KOPT-K1 (cell line): ENCODE results near the gene ACSF2.

Experiments used
- H3K27ac ChIP-seq: fragments of 200-600 bp; sonication (generic); 2 replicates; pipeline ENCODE4 v1.5.1; 2016; ENCODE audit warnings: antibody characterized with exemption, mild to moderate bottlenecking, low read depth, low read length; ENCODE audit not compliant: poor library complexity, severe bottlenecking
- H3K36me3 ChIP-seq: fragments of 200-600 bp; sonication (generic); 2 replicates; pipeline ENCODE4 v1.5.1; 2017; ENCODE audit warnings: antibody characterized with exemption, mild to moderate bottlenecking, low read length, moderate library complexity; ENCODE audit not compliant: insufficient read depth
- H3K9me3 ChIP-seq: fragments of 200-600 bp; sonication (generic); 2 replicates; pipeline ENCODE4 v1.5.1; 2017; ENCODE audit warnings: antibody characterized with exemption, low read length, mild to moderate bottlenecking; ENCODE audit not compliant: insufficient read depth, poor library complexity, severe bottlenecking

Gene ACSF2

DNA sequence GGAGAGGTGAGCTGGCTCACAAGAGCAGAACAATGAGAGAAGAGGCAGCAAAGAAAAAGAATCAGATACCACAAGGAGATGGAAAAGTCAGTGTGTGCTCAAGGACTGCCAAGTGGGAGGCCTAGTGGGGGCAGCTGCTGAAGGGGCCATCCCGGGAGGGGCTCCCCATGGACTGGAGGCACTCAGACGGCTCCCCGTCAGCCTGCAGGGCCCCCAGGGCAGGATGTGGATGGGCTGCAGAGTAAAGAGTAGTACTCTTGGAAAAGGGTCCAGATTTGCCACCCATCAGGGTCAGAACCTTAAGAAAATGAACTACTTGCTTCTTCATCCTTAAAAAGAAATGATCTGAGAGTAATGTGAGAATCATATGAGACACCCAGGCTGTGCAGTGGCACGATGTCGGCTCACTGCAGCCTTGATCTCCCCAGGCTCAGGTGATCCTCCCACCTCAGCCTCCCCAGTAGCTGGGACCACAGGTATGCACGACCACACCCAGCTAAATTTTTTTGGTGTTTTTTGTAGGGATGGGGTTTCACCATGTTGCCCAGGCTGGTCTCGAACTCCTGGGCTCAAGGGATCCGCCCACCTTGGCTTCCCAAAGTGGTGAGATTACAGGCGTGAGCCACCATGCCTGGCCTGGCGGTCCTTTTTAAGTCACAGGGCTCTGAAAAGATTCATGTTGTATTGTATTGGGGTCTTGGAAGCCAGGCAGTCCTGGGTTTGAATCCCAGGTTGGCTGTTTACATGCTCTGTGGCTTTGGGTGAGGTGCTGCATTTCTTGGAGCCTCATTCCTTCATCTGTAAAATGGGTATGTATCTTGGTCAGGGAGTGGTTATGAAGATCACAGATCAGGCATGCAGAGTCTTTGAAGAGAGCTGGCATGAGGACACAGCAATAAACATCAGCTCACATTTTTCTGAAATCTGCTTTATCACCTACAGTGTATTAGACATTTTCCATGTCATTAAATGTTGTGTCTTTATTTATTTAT, 15.1 kb downstream of the ACSF2 start:
- Histone ChIP-seq H3K36me3 (no peaks in the 10 kb centered on the region; the same call in 1 of the 2 replicates), H3K27ac (no peak overlapping the region), H3K9me3 (no peaks in the 10 kb centered on the region)

DNA sequence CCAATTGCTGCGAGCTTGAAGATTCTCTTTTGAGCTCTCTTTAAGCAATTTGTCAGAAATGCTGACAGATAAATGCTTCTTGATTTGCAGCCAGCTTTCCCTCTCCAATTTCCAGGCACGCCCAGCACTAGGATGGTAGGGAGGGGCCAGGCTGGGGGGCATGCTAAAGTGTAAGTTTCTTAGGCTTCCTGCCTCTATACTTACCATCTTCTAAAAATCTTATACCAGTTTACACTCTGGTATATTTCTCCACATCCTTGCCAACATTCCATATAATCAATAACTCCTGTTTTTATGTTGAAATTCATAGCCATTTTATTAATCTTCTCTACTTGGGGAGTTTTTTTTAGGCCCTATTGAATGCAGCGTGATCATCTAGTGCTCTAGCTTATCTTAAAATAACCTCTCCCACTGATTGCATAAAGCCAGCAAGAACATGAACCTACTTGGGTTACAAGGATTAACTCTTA, 17.5 kb downstream of the ACSF2 start:
- Histone ChIP-seq H3K36me3 (no peaks in the 10 kb centered on the region), H3K9me3 (no peaks in the 10 kb centered on the region), H3K27ac (no peak overlapping the region)

DNA sequence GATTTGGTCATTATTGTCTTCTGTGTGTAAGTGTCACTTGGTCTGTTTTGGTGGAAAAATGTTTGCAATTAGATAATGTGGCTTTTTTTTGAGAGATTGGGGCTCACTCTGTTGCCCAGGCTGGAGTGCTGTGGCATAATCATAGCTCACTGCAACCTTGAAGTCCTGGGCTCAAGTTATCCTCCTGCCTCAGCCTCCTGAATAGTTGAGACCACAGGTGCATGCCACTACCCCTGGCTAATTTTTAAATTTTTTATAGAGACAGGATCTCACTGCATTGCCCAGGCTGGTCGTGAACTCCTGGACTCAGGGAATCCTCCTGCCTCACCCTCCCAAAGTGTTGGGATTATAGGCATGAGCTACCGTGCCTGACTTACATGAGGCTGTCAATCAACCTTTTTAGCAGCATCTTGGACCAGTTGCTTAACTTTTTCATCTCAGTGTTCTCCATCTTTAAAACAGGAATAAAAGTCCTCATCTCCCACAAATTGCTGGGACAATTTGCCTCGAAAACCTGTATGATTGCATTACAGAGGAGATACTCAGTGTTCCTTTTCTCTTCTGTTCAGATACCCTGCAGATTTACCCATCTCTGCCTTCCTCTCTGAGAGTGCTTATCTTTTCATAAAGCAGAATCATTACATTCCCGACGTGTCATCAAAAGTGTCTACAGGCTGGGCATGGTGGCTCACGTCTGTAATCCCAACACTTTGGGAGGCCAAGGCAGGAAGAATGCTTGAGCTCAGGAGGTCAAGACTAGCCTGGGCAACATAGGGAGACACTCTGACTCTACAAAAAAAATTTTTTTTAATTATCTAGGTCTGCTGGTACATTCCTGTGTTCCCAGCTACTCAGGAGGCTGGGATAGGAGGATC, 19.1 kb downstream of the ACSF2 start:
- Histone ChIP-seq H3K27ac (no peak overlapping the region), H3K36me3 (no peaks in the 10 kb centered on the region), H3K9me3 (no peaks in the 10 kb centered on the region)

DNA sequence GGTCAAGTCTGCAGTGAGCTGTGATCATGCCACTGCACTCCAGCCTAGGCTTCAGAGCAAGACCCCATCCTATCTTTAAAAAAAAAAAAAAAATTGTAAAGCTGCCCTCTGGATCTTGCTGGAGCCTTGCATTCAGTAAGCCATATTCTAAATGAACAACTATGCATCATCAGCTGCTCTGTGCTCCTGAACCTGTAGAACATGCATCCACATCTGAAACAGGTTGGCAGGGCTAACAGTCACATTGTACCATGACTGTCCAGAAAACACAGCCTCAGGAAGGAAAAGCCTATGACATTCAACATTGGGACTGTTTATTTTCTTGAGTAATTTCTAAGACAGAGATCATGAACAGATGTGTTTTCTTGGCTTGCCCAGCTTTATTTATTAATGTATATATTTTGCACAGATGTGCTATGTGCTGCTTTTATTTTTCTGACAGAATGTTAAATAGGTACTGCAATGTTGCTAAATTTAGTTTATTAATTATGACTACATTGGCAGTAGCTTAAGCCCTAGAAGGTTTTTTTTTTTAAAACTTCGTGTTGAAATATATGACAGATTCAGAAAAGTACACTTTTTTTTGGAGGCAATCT, 19.8 kb downstream of the ACSF2 start:
- Histone ChIP-seq H3K27ac (no peak overlapping the region), H3K9me3 (no peaks in the 10 kb centered on the region), H3K36me3 (no peaks in the 10 kb centered on the region)

DNA sequence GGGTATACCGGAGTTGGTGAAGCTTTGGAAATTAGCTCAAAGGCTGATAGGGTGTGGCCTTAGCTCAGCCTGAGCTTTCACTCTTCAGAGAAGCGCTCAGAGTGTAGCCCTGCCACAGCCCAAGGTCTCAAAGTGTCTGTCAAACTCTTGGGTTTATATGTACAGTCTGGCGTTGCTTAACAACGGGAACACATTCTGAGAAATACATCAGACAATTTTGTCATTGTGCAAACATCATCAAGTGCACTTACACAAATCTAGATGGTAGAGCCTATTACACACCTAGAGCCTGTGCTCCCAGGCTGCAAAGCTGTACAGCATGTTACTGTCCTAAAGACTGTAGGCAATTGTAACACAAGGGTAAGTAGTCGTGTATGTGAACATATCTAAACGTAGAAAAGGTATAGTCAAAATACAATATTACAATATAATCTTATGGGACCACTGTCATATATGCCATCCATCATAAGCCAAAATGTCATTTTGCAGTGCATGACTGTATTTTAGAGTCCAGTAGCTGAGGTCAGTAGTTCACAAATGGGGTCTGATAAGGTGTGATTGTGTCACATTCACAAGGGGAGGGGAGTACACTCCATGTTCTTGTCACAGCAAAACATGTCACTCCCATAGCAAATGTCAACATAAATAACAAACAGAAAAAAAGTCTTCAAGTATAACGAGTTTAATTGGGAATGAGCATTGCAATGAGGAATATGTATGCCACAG, 22.0 kb downstream of the ACSF2 start:
- Histone ChIP-seq H3K36me3 (no peaks in the 10 kb centered on the region), H3K27ac (no peak overlapping the region), H3K9me3 (no peaks in the 10 kb centered on the region)

DNA sequence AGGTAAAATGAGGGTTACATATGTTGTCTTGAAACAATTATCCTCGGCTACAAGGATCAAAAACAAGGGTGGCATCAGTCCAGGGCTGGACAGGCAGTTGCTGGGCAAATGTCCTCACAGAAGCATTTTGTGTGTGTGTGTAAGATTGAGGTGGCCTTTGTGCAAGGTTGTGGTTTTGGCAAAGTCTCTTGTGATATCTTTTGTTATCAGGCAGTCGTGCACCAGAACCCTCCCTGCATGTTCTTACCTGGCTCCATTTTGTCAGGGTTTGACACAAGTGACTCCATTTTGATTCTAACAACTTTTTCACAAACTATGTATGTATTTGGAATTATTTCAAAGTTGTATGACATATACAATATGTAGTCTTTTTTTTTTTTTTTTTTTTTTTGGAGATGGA, 22.6 kb downstream of the ACSF2 start:
- H3K36me3 ChIP-seq, result no peaks in the 10 kb centered on the region
- no peaks in the 10 kb centered on the region for H3K9me3 ChIP-seq
- no peak overlapping the region for H3K27ac ChIP-seq

DNA sequence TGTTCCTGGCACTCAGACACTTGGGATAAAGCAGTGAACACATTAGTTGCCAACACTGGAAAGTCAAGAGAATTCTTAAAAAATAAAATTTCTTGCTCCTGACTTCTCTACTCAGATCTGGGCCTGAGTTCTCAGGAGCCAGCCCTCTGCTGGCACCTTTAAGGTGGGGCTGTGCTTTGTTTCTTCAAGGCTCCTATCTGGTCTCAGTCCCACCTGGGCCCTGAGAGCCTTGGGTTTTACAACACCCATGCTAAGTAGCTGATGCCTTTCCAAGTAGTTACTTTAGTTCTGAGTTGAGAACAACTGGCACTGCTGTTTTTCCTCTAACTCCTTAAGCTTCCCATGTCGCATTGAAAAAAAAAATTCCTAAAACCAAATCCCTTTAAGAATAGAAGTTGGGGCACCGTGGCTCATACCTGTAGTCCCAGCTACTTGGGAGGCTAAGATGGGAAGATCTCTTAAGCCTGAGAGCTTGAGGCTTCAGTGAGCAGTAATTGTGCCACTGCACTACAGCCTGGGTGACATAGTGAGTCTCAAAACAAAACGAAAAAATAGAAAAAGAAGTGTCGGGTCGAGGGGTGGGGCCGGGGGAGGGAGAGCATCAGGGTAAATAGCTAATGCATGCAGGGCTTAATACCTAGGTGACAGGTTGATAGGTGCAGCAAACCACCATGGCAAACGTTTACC, 26.1 kb downstream of the ACSF2 start:
- Histone ChIP-seq H3K27ac (no peak overlapping the region), H3K36me3 (no peaks in the 10 kb centered on the region), H3K9me3 (no peaks in the 10 kb centered on the region)

DNA sequence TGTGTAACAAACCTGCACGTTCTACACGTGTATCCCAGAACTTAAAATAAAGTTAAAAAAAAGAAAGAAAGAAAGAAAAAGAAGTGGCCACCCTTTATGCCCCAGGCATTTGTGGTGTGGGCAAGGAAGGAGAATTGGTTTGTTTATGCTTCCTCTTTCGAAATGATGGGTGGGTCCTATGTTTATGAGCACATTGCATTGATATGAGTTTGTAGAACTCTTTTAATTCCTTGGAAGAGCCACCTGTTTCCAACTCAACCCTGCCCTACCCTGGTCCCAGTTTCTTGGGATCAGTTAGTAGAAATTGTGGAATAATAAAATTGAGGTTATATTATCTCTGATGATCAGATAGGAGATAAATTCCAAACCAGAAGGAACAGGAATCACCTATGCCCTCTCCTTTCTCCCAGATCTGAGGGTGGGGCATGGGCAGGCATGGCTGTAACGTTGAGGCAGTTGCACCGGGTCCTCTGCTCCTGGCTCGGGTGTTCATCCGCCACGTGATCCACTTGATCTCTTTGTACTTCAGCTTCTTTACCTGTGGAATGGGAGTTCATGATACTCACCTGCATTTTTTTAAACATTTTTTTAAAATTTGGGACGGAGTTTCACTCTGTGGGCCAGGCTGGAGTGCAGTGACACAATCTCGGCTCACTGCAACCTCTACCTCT, 26.7 kb downstream of the ACSF2 start:
- Histone ChIP-seq H3K36me3 (no peaks in the 10 kb centered on the region), H3K27ac (no peak overlapping the region), H3K9me3 (no peaks in the 10 kb centered on the region)

DNA sequence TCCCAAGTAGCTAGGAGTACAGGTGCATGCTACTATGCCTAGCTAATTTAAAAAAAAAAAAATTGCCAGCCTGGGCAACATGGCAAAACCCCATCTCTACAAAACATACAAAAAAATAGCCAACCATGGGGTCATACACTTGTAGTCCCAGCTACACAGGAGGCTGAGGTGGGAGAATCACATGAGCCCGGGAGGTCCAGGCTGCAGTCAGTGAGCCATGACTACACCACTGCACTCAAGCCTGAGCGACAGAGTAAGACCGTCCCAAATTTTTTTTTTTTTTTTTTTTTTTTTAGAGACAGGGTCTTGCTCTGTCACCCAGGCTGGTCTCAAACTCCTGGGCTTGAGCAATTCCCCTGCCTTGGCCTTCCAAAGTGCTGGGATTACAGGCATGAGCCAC, 27.9 kb downstream of the ACSF2 start:
- no peaks in the 10 kb centered on the region for H3K9me3 ChIP-seq
- no peak overlapping the region for H3K27ac ChIP-seq
- no peaks in the 10 kb centered on the region for H3K36me3 ChIP-seq

DNA sequence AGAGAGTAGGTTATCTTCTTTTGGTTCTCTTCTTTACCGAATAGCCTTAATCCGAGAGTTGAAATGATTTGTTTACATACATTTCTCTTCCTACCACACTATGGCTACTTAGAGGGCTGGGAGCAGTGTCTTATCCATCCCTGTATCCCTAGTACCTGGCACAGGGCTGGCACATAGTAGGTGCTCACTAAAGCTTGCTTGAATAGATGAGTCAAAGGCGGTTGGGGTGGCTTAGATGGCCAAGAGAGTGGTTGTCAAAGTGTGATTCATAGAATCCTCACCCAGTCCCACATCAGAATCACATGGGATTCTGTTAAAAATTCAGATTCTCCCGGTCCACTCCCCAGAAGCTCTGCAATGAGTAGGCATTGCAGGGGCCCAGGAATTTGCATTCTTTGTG, 31.6 kb downstream of the ACSF2 start:
- H3K36me3 ChIP-seq, result no peaks in the 10 kb centered on the region; the same call in 1 of the 2 replicates
- H3K9me3 ChIP-seq, result no peaks in the 10 kb centered on the region
- H3K27ac ChIP-seq, result no peak overlapping the region

DNA sequence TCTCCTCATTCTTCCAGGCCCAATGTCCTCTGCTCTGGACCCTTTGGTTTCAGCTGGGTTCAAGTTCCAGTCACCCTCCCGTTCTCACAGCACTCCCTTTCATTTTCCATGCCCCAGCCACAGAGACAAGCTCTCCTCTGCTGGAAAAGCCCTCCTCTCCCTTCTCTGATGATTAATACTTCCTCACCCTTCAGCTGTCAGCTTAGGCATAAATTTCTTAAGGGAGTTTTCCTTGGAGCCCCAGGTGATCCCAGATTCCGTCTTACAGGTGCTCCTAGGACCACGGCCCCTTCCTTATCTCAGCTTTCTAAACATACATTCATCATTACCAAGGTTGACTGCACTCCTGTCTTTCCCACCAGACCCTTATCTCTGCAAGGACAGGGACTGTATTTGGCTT, 32.3 kb downstream of the ACSF2 start:
- no peaks in the 10 kb centered on the region for H3K9me3 ChIP-seq
- H3K36me3 ChIP-seq, result no peaks in the 10 kb centered on the region; the same call in 1 of the 2 replicates
- no peak overlapping the region for H3K27ac ChIP-seq

DNA sequence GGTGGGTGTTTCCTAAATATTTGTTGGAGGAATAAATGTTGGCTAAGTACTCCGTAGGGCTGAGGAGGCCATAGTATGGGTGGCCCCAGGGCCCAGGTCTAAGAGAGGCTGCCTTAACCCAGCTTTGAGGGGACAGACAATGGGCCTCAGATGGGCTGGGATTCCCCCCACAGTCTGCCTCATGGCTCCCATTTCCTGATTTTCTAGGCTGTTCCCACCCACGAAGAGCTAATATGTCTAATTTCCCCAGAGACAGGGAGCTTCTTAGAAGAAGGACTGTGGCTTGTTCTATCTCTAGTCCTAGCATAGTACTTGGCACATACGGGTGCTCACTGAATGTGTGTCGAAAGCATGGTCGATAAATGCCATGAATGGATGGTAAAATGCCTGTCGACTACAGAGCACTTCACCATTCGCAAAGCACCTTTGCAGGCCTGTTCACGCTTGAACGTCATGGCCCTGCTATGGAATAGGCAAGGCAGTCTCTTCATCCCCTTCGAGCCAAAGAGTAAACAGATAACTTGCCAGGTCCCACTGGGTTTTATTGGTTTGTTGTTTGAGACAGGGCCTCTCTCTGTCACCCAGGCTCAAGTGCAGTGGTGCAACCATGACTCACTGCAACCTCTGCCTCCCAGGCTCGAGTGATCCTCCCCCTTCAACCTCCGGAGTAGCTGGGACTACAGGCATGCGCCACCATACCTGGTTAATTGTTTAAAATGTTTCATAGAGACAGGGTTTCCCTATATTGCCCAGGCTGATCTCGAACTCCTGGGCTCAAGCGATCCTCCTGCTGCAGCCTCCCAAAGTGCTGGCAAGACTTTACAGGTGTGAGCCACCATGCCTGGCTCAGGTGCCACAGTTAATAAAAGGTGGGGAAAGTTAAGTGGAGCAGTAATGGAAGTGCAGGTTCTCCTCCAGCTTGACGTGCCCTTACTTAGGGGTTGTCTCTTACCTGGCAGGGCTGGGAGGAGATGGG, 33.0 kb downstream of the ACSF2 start:
- Histone ChIP-seq H3K9me3 (no peaks in the 10 kb centered on the region), H3K36me3 (no peaks in the 10 kb centered on the region; the same call in 1 of the 2 replicates), H3K27ac (no peak overlapping the region)

DNA sequence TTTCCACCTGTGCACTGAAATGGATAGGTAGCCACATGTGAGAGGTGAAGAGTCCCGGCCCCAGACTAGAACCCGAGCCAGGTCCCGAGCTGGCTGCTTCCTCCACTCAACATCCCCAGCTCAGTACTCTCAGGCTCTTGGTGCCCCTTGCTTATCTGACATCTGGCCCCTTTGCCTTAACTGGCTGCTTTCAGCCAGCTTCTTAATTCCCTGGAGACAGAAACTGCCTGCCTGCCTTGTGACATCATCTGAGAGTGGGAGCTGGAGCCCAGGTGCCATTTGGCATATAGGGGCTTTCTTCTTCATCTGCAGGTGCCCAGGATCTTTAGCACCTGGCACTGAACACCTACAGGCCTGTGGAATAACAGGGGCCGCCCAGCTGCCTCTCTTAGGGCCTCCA, 33.7 kb downstream of the ACSF2 start:
- Histone ChIP-seq H3K27ac (no peak overlapping the region), H3K9me3 (no peaks in the 10 kb centered on the region), H3K36me3 (no peaks in the 10 kb centered on the region; the same call in 1 of the 2 replicates)
